ENCODE data around the gene STXBP6. TPM values are rescaled to one million over a fixed set of nuclear protein-coding genes. Genes with fewer than 3 reads are reported as not detected.
A peak's percentile ranks its signal among the peaks of the same experiment; 100 is the strongest.

Gene STXBP6
- total RNA-seq, 8 experiments from 2014 or later: 1.0 to 13.2 (median 4.4) TPM

DNA sequence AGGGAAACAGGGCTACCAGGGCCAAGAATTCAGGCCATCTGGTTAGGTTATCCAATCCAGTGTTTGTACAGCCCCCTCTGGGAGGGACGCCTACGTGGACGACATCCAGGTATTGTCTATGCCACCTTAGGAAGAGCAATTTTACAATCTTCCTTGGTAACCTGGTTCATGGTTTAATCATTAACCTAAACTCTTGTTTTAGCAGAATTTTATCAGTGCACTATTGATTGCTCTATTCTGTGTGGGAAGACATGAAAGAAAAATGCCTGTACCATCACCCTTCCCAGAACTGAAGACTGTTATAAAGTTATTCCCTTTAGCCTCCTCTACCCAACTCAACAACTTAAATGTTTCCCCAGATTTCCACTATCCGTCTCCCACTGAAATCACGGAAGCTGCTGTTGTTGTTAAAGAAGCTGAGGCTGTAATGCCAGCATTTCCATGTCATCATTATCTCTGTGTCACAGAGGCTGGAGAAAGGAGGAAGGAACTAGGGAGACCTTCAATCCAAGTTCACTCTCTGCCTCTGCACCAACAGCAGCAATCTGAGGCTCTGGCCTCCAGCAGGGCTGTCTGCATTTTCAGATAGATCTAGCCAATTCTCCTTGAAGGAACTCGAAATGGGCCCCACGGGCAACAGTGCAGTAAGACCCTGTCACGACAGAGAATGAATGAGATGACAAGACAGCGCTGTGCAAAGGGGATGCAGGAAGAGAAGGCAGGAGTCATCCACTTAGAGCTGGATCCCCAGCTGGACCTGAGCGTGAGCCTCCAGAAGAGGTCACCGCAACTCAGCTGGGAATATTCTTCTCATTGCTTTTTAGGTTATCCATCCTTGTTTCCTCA, 232.5 kb downstream of the STXBP6 start:
- H3K4me3 ChIP-seq: no peak overlapping the region
- H3K27ac ChIP-seq: peak overlapping the region; percentile 35 to 52
- peak; percentile 25 to 84 (median 74) for ATAC-seq (replicated peaks in 6 of 8)
- 45 to 100% (median 84%) methylated on average over 1 to 10 of the region's 11 CpGs for WGBS, 10 experiments
- in situ Hi-C loops (cut with MboI; ENCODE audit: low pct_unique_long_range_greater_than_20kb in 2 of 9, low sequenced_read_pairs in 9 of 9, unreplicated experiment in 9 of 9): loop anchor here in 3 of 9 experiments (25.0 kb wide), 2 partner anchors 220 to 320 kb away; no protein-coding TSS in a partner anchor
- H3K4me1 ChIP-seq (replicated peaks in 1 of 2): peaks cover 11 to 22% of the 10 kb centered on the region in 2 donors

- WGBS, 10 experiments: 11 to 100% (median 90%) methylated on average over 1 to 3 of the region's 3 CpGs; no CpG with 5 or more reads in 1 of the 10 experiments
- no peak for ATAC-seq (replicated peaks in 6 of 8)
- in situ Hi-C loops (cut with MboI; ENCODE audit: low pct_unique_long_range_greater_than_20kb in 2 of 9, low sequenced_read_pairs in 9 of 9, unreplicated experiment in 9 of 9): loop anchor here in 3 of 9 experiments (25.0 kb wide), 2 partner anchors 220 to 320 kb away; no protein-coding TSS in a partner anchor
- Histone ChIP-seq H3K4me1 (replicated peaks in 1 of 2) (peaks cover 11 to 22% of the 10 kb centered on the region in 2 donors), H3K27ac (no peak overlapping the region), H3K4me3 (no peak overlapping the region)
These were observed 233.1 kb downstream of the STXBP6 start for GRCh38 chr14:24816929-24817211.

DNA sequence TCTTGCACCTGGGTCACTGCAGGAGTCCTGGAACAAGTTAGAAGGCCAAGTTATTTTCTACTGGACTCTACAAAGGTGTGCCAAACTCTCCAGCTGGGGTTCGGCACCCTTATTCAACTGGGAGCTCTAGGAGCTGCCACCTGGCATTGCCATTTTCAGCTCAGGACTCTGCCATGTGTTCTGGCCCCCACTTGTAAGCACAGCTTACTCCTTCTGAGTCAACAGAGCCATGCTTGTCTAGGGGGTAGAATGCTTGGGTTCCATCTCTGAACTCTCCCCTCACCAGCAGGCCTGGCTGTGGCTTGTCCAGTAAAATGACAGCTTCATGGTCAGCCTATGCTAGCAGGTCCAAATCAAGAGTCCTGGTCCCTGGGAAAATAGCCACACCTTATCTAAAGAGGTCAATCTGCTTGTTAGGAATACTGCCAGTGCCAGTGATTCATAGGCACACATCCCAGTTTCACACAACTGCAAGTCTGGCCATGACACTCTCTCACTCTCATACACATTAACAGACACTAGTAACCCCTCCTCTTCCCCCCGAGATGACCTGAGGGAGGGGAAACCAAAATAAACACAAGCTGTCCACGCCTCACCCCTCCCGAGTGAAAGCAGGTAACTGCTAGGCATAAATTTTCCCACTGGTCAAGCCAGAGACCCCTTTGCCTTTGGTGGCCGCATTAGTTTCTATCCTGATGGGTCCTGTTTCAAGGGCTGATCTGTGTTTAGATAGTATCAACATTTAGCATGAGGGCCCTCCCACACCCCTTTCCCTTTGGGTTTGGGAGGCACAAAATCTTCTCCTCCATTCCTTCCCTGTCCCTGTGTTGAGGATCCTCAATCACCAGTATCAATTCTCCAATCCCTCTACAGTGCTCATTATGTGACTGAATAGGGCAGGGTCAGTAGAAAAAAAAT, 233.7 kb downstream of the STXBP6 start:
- Histone ChIP-seq H3K4me3 (no peak overlapping the region), H3K27ac (no peak overlapping the region), H3K4me1 (replicated peaks in 1 of 2) (peaks cover 11 to 22% of the 10 kb centered on the region in 2 donors)
- WGBS, 10 experiments: 27 to 100% (median 93%) methylated on average over 1 to 4 of the region's 5 CpGs; no CpG with 5 or more reads in 3 of the 10 experiments
- ATAC-seq (replicated peaks in 6 of 8): no peak
- in situ Hi-C loops (cut with MboI; ENCODE audit: low pct_unique_long_range_greater_than_20kb in 2 of 9, low sequenced_read_pairs in 9 of 9, unreplicated experiment in 9 of 9): loop anchor here in 3 of 9 experiments (25.0 kb wide), 2 partner anchors 221 to 321 kb away; no protein-coding TSS in a partner anchor

DNA sequence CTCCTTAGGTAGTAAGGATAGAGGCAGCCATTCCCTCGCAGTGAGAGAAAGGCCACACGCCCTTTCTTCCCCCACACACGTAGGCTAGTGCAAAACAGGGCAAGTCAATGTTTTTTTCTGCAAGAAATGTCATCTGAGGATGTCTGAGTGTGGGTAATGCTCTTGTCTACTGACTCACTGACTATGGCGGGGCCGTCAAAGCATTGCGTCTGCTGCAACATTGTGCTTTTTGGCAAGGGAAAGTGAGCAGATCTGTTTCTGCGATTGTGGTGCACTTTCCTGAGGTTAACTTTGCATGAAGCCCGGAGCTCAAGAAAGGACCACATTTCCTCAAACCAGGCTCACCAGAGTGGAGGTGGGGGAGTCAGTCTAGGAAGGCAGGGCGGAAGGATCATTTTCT, 234.4 kb downstream of the STXBP6 start:
- in situ Hi-C loops (cut with MboI; ENCODE audit: low pct_unique_long_range_greater_than_20kb in 2 of 9, low sequenced_read_pairs in 9 of 9, unreplicated experiment in 9 of 9): loop anchor here in 3 of 9 experiments (25.0 kb wide), 2 partner anchors 222 to 322 kb away; no protein-coding TSS in a partner anchor
- peaks cover 11 to 22% of the 10 kb centered on the region in 2 donors for H3K4me1 ChIP-seq (replicated peaks in 1 of 2)
- WGBS, 10 experiments: 40 to 100% (median 86%) methylated on average over 1 to 9 of the region's 9 CpGs; no CpG with 5 or more reads in 1 of the 10 experiments
- ATAC-seq (replicated peaks in 6 of 8): no peak
- H3K4me3 ChIP-seq: no peak overlapping the region
- H3K27ac ChIP-seq: no peak overlapping the region

DNA sequence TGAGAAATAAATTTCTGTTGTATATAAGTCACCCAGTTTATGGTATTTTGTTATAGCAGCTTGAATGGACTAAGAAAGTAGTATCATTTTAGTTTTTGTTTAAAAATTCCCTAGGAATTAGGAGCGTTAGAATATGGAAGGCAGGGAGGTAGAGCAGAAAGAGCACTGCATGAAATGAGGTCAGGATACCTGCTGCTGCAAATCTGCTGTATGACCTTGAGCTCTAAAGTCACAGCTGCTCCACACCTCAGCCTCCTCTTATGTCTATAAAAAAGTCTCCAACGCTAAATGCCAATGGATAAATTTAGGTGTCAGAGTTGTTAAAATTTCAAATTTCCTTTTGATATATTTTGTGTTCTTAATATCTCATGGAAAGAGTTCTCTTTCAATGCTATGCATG, 235.0 kb downstream of the STXBP6 start:
- no peak for ATAC-seq (replicated peaks in 6 of 8)
- H3K4me3 ChIP-seq: no peak overlapping the region
- H3K4me1 ChIP-seq (replicated peaks in 1 of 2): peaks cover 11 to 22% of the 10 kb centered on the region in 2 donors
- in situ Hi-C loops (cut with MboI; ENCODE audit: low pct_unique_long_range_greater_than_20kb in 2 of 9, low sequenced_read_pairs in 9 of 9, unreplicated experiment in 9 of 9): loop anchor here in 3 of 9 experiments (25.0 kb wide), 2 partner anchors 222 to 322 kb away; no protein-coding TSS in a partner anchor
- WGBS, 10 experiments: 56 to 100% (median 89%) methylated on average over 1 to 2 of the region's 2 CpGs
- H3K27ac ChIP-seq: no peak overlapping the region

GRCh38 chr14:24814346-24814745, 235.6 kb downstream of the STXBP6 start:
- Histone ChIP-seq H3K27ac (no peak overlapping the region), H3K4me3 (no peak overlapping the region), H3K4me1 (replicated peaks in 1 of 2) (peaks cover 11 to 22% of the 10 kb centered on the region in 2 donors)
- peak in 1 of 8 experiments; percentile 69 for ATAC-seq (replicated peaks in 6 of 8)
- in situ Hi-C loops (cut with MboI; ENCODE audit: low pct_unique_long_range_greater_than_20kb in 2 of 9, low sequenced_read_pairs in 9 of 9, unreplicated experiment in 9 of 9): loop anchor here in 3 of 9 experiments (25.0 kb wide), 2 partner anchors 223 to 323 kb away; no protein-coding TSS in a partner anchor
- WGBS, 10 experiments: 11 to 95% (median 86%) methylated on average over 2 of the region's 2 CpGs; no CpG with 5 or more reads in 5 of the 10 experiments

DNA sequence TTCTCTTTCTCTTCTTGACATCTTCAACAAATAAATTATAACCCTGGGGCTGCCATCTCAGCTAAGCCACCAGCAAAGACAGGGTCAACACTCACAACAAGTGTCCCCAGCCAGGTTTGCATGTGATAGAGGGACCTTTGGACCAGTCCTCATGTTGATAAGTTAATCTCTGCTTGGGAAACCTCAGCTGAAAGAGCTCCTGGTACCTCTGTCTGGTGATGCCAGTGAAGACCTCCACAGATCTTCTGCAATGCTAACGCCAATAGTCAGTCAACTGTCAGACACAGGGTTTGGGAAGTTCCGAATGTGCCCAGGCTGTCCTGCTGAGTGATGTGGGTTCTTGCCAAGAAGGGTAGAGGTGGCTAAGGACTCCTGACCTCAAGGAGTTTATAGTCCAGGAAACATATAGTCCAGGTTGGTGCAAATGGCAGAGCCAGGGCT, 236.1 kb downstream of the STXBP6 start:
- Histone ChIP-seq H3K4me3 (no peak overlapping the region), H3K27ac (no peak overlapping the region), H3K4me1 (replicated peaks in 1 of 2) (peaks cover 15 to 18% of the 10 kb centered on the region in 2 donors)
- 50 to 100% (median 100%) methylated on average over 1 to 2 of the region's 2 CpGs; no CpG with 5 or more reads in 3 of the 10 experiments for WGBS, 10 experiments
- ATAC-seq (replicated peaks in 6 of 8): no peak
- in situ Hi-C loops (cut with MboI; ENCODE audit: low pct_unique_long_range_greater_than_20kb in 2 of 9, low sequenced_read_pairs in 9 of 9, unreplicated experiment in 9 of 9): loop anchor here in 3 of 9 experiments (25.0 kb wide), 2 partner anchors 223 to 323 kb away; no protein-coding TSS in a partner anchor

- in situ Hi-C loops (cut with MboI; ENCODE audit: low pct_unique_long_range_greater_than_20kb in 2 of 9, low sequenced_read_pairs in 9 of 9, unreplicated experiment in 9 of 9): loop anchor here in 3 of 9 experiments (25.0 kb wide), 2 partner anchors 224 to 324 kb away; no protein-coding TSS in a partner anchor
- Histone ChIP-seq H3K4me1 (replicated peaks in 1 of 2) (peaks cover 13 to 14% of the 10 kb centered on the region in 2 donors), H3K4me3 (no peak overlapping the region), H3K27ac (no peak overlapping the region)
- no peak for ATAC-seq (replicated peaks in 6 of 8)
- 63 to 100% (median 80%) methylated on average over 1 to 6 of the region's 6 CpGs; no CpG with 5 or more reads in 1 of the 10 experiments for WGBS, 10 experiments
These were observed 236.7 kb downstream of the STXBP6 start for GRCh38 chr14:24813089-24813815.

DNA sequence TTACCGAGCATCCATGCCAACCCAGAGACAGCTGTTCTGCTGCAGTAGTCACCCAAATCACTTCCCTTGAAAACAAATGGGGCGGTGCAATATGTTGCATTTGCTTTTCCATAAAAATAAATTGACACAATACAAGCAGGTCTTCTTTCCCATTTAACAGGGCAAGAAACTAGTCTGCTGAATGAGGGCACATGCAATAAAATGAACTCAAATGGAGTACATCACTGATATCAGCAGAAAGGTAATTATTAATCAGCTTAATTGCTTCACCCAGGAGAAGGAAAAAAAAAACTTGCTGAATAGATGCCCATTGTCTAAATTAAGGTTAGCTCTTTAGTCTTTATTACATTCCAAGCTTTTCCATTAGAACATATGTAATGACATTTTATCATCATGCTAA, 240.8 kb downstream of the STXBP6 start:
- 0 to 100% (median 80%) methylated on average over 1 to 2 of the region's 2 CpGs; no CpG with 5 or more reads in 3 of the 10 experiments for WGBS, 10 experiments
- no peak for ATAC-seq (replicated peaks in 6 of 8)
- Histone ChIP-seq H3K27ac (no peak overlapping the region), H3K4me1 (replicated peaks in 1 of 2) (peaks cover 0 to 4% of the 10 kb centered on the region in 2 donors), H3K4me3 (no peak overlapping the region)
- in situ Hi-C loops (cut with MboI; ENCODE audit: low pct_unique_long_range_greater_than_20kb in 2 of 9, low sequenced_read_pairs in 9 of 9, unreplicated experiment in 9 of 9): loop anchor here in 4 of 9 experiments (5.0 to 25.0 kb wide), 4 partner anchors 228 to 328 kb away; no protein-coding TSS in a partner anchor

DNA sequence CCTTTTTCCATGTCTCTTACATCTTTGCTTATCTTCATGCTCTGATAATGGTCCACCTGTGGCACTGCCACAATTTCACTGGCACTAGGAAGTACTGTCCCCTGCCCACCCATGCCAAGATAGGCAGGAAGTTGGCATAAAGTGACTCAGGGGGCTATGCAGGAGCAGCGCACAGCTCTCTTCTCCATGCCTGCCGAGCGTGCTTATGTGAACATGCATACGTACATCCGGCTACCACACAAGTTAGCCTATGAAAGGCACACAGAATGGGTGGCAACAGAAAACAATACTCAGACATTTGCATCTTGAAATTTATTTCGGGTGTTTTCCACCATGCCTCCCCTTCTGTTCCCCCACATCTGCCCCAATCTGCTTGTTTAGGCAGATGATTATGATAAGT, 241.5 kb downstream of the STXBP6 start:
- ATAC-seq (replicated peaks in 6 of 8): no peak
- Histone ChIP-seq H3K27ac (no peak overlapping the region), H3K4me1 (replicated peaks in 1 of 2) (peaks cover 0 to 4% of the 10 kb centered on the region in 2 donors), H3K4me3 (no peak overlapping the region)
- 76 to 100% (median 86%) methylated on average over 1 to 6 of the region's 6 CpGs; no CpG with 5 or more reads in 5 of the 10 experiments for WGBS, 10 experiments
- in situ Hi-C loops (cut with MboI; ENCODE audit: low pct_unique_long_range_greater_than_20kb in 2 of 9, low sequenced_read_pairs in 9 of 9, unreplicated experiment in 9 of 9): loop anchor here in 4 of 9 experiments (5.0 to 25.0 kb wide), 4 partner anchors 229 to 329 kb away; no protein-coding TSS in a partner anchor

- Histone ChIP-seq H3K4me3 (no peak overlapping the region), H3K4me1 (replicated peaks in 1 of 2) (peaks cover 0 to 4% of the 10 kb centered on the region in 2 donors), H3K27ac (no peak overlapping the region)
- 9 to 90% (median 38%) methylated on average over 1 to 7 of the region's 9 CpGs; no CpG with 5 or more reads in 1 of the 10 experiments for WGBS, 10 experiments
- peak in 7 of 8 experiments; percentile 43 to 76 (median 67) for ATAC-seq (replicated peaks in 6 of 8)
- in situ Hi-C loops (cut with MboI; ENCODE audit: low pct_unique_long_range_greater_than_20kb in 2 of 9, low sequenced_read_pairs in 9 of 9, unreplicated experiment in 9 of 9): loop anchor here in 4 of 9 experiments (5.0 to 25.0 kb wide), 4 partner anchors 231 to 331 kb away; no protein-coding TSS in a partner anchor
These were observed 243.8 kb downstream of the STXBP6 start for GRCh38 chr14:24806061-24806678.

Data from motor neuron (in vitro differentiated cells).